Activated CD4-positive, alpha-beta T cell treated with anti-CD3 and anti-CD28 coated beads, Interleukin-2, amount 50 U/mL, for 16 hours (primary cell): ENCODE data around the gene USP6NL.
A peak's percentile ranks its signal among the peaks of the same experiment; 100 is the strongest.
"Not testable (repeated sequence)": the region's sequence is repeated elsewhere in the genome, so short reads cannot be mapped to it uniquely, and the experiment has no call there.

Experiments
- DNase-seq: peaks from one replicate; pipeline ENCODE4 v3.0.0-alpha.2; 2020

Gene USP6NL

GRCh38 chr10:11511321-11511720, 100.1 kb downstream of the USP6NL start:
- DNase-seq = no peak

- DNase-seq = no peak
Measured at GRCh38 chr10:11510736-11511135, 100.7 kb downstream of the USP6NL start.

GRCh38 chr10:11510281-11510680, 101.2 kb downstream of the USP6NL start:
- DNase-seq = no peak

GRCh38 chr10:11509036-11509435, 102.4 kb downstream of the USP6NL start:
- DNase-seq = no peak

GRCh38 chr10:11506247-11506789, 105.1 kb downstream of the USP6NL start:
- DNase-seq = no peak

- peak; percentile 29 for DNase-seq
Measured at GRCh38 chr10:11505639-11506038, 105.8 kb downstream of the USP6NL start.

- no peak for DNase-seq
Measured at GRCh38 chr10:11504566-11505285, 106.7 kb downstream of the USP6NL start.

GRCh38 chr10:11501600-11501999, 109.8 kb downstream of the USP6NL start:
- DNase-seq = no peak

GRCh38 chr10:11499425-11500071, 111.9 kb downstream of the USP6NL start:
- DNase-seq = no peak

- DNase-seq = no peak
Measured at GRCh38 chr10:11498399-11498798, 113.1 kb downstream of the USP6NL start.

GRCh38 chr10:11494923-11495322, 116.5 kb downstream of the USP6NL start:
- DNase-seq = not testable (repeated sequence)

- no peak for DNase-seq
Measured at GRCh38 chr10:11493646-11494045, 117.8 kb downstream of the USP6NL start.

GRCh38 chr10:11491087-11491486, 120.4 kb downstream of the USP6NL start:
- DNase-seq = no peak

GRCh38 chr10:11489591-11489990, 121.9 kb downstream of the USP6NL start:
- no peak for DNase-seq

- DNase-seq = no peak
Measured at GRCh38 chr10:11488126-11488525, 123.3 kb downstream of the USP6NL start.

GRCh38 chr10:11483201-11484148, 128.0 kb downstream of the USP6NL start:
- DNase-seq = no peak

GRCh38 chr10:11482306-11482705, 129.1 kb downstream of the USP6NL start:
- no peak for DNase-seq

GRCh38 chr10:11480687-11481086, 130.8 kb downstream of the USP6NL start:
- DNase-seq = no peak

GRCh38 chr10:11479300-11479699, 132.2 kb downstream of the USP6NL start:
- no peak for DNase-seq

GRCh38 chr10:11478807-11479206, 132.6 kb downstream of the USP6NL start:
- no peak for DNase-seq

- no peak for DNase-seq
Measured at GRCh38 chr10:11475831-11476434, 135.5 kb downstream of the USP6NL start.

GRCh38 chr10:11473128-11473760, 138.2 kb downstream of the USP6NL start:
- no peak for DNase-seq
